Measurements from ENCODE around the gene CCDC81. TPM values are rescaled to one million over a fixed set of nuclear protein-coding genes. Genes with fewer than 3 reads are reported as not detected.

Gene CCDC81
- total and polyA plus RNA-seq, 2 of the 13 experiments (the other 11 are each of a cell fraction or from before 2014, with no cell fraction given) = 0.15 to 0.22 TPM

- H3K4me1 ChIP-seq (ENCODE audit: insufficient read depth, low read length) = no peaks in the 10 kb centered on the region
- H2AFZ ChIP-seq (ENCODE audit: low read length) = no peak overlapping the region
- H3K27ac ChIP-seq (ENCODE audit: extremely low read length, insufficient read depth, low read length) = no peak overlapping the region
- 18% methylated on average over 1 of the region's 1 CpG for WGBS (ENCODE audit: low lambda C conversion rate)
- ChIA-PET CTCF (ENCODE audit: low intra/inter-chr PET ratio, low total read pairs) (no interaction called here), POLR2A (no interaction called here)
- H3K27me3 ChIP-seq (ENCODE audit: control insufficient read depth in 1 of 2, insufficient read depth in 2 of 2, low read length in 2 of 2) = no peaks in the 10 kb centered on the region; a peak in 1 of 5 replicates
- FAIRE-seq (no peak), ATAC-seq (no peak), DNase-seq (ENCODE audit: low spot score) (no peak)
- in situ Hi-C loops (cut with HindIII; ENCODE audit: extremely low pct_ligation_motif_present, low pct_unique_long_range_greater_than_20kb) (no loop called here), intact Hi-C loops (cut with micrococcal nuclease; ENCODE audit: unreplicated experiment) (no loop called here)
- BruUV-seq (replicated peaks) = no TSS peak
- H3K4me2 ChIP-seq (ENCODE audit: low read depth, low read length) = no peak overlapping the region
- H3K4me3 ChIP-seq (replicated peaks in 1 of 3; ENCODE audit: insufficient read depth in 1 of 3, low read depth in 2 of 3, low read length in 3 of 3) = no peak overlapping the region
- H3K79me2 ChIP-seq (ENCODE audit: insufficient read depth, low read length) = no peaks in the 10 kb centered on the region
- no peaks in the 10 kb centered on the region for H4K20me1 ChIP-seq (ENCODE audit: insufficient read depth, low read length)
- H3K9me3 ChIP-seq (ENCODE audit: low read length) = no peaks in the 10 kb centered on the region
- H3K36me3 ChIP-seq (replicated peaks in 1 of 2; ENCODE audit: control insufficient read depth in 1 of 2, insufficient read depth in 2 of 2, low read length in 2 of 2) = no peaks in the 10 kb centered on the region
- H3K9ac ChIP-seq (ENCODE audit: insufficient read depth, low read depth, low read length) = no peak overlapping the region
- TF ChIP-seq KDM4B (CRISPR knock-in tag; IDR thresholded peaks at IDR 0.05) (no peak), TEAD2 (CRISPR knock-in tag; IDR thresholded peaks at IDR 0.05) (no peak), AKNA (CRISPR knock-in tag; IDR thresholded peaks at IDR 0.05; ENCODE audit: borderline replicate concordance) (no peak), ZNF318 (CRISPR knock-in tag; IDR thresholded peaks at IDR 0.05) (no peak), ZNF598 (CRISPR knock-in tag; IDR thresholded peaks at IDR 0.05; ENCODE audit: borderline replicate concordance) (no peak), ZNF274 (CRISPR knock-in tag; IDR thresholded peaks at IDR 0.05) (no peak), TAF1 (CRISPR knock-in tag; IDR thresholded peaks at IDR 0.05) (no peak), RCOR2 (CRISPR knock-in tag; IDR thresholded peaks at IDR 0.05) (no peak), PHF5A (CRISPR knock-in tag; IDR thresholded peaks at IDR 0.05; ENCODE audit: low read depth, unreplicated experiment) (no peak), ZFP41 (CRISPR knock-in tag; IDR thresholded peaks at IDR 0.05; ENCODE audit: borderline replicate concordance) (no peak), BHLHE40 (IDR thresholded peaks at IDR 0.05; ENCODE audit: low read length) (no peak), ZNF10 (CRISPR knock-in tag; IDR thresholded peaks at IDR 0.05; ENCODE audit: borderline replicate concordance, low read depth) (no peak), ZNF160 (CRISPR knock-in tag; IDR thresholded peaks at IDR 0.05) (no peak)
Observed at GRCh38 chr11:86444981-86445380, 70.3 kb downstream of the CCDC81 start.
